PC-9 (cell line): Measurements from ENCODE around the gene SFT2D3. TPM values are rescaled to one million over a fixed set of nuclear protein-coding genes. Genes with fewer than 3 reads are reported as not detected.

Experiments used
- BruUV-seq: library from RNA; stranded (reverse); fragments of 400-500 nt; replicated peaks from 2 replicates; lab custom pipeline; 2021; lab: Mats Ljungman, UMichigan
- CTCF ChIA-PET: fragments of 300-600 bp; sonication (Branson Sonifier 250); formaldehyde crosslinking; loops from one replicate; lab custom pipeline; 2022; ENCODE audit warnings: antibody characterized with exemption; lab: Charles Lee
- POLR2A ChIA-PET: fragments of 300-600 bp; sonication (Branson Sonifier 250); formaldehyde crosslinking; loops from one replicate; lab custom pipeline; 2022; ENCODE audit warnings: antibody characterized with exemption; ENCODE audit not compliant: unreplicated experiment; lab: Charles Lee
- DNase-seq, 2 experiments: peaks; one replicate each; pipeline versions ENCODE4 v3.0.0 to v3.0.0-alpha.2; 2015 to 2022; ENCODE audit warnings: mixed read lengths in 1 of 2
- H2AFZ ChIP-seq: fragments of 200-600 bp; sonication (generic); 2 replicates; pipeline ENCODE4 v1.8.1; 2017; ENCODE audit warnings: antibody characterized with exemption
- H3F3A ChIP-seq: fragments of 200-600 bp; sonication (generic); 2 replicates; pipeline ENCODE4 v1.8.1; 2017; ENCODE audit warnings: antibody characterized with exemption, mild to moderate bottlenecking, low read depth; ENCODE audit not compliant: insufficient read depth
- H3K27ac ChIP-seq: fragments of 200-600 bp; sonication (generic); 2 replicates; pipeline ENCODE4 v1.6.1; 2016; ENCODE audit warnings: mixed run types
- H3K27me3 ChIP-seq: fragments of 200-600 bp; sonication (generic); 2 replicates; pipeline ENCODE4 v1.6.1; 2016; ENCODE audit warnings: low read depth, mixed run types; ENCODE audit not compliant: insufficient read depth
- H3K36me3 ChIP-seq: fragments of 200-600 bp; sonication (generic); 2 replicates; pipeline ENCODE4 v1.6.1; 2016; ENCODE audit warnings: low read depth, mixed run types
- H3K4me1 ChIP-seq: fragments of 200-600 bp; sonication (generic); replicated peaks from 2 replicates; pipeline ENCODE4 v1.6.1; 2016; ENCODE audit warnings: mixed run types; ENCODE audit not compliant: insufficient read depth
- H3K4me2 ChIP-seq: fragments of 200-600 bp; sonication (generic); 2 replicates; pipeline ENCODE4 v1.6.1; 2017; ENCODE audit warnings: mixed run types
- H3K4me3 ChIP-seq: fragments of 200-600 bp; sonication (generic); 2 replicates; pipeline ENCODE4 v1.6.1; 2016; ENCODE audit warnings: mixed run types
- H3K79me2 ChIP-seq: fragments of 200-600 bp; sonication (generic); 2 replicates; pipeline ENCODE4 v1.6.1; 2017; ENCODE audit warnings: low read depth, mixed run types
- H3K9me2 ChIP-seq: fragments of 200-600 bp; sonication (generic); 2 replicates; pipeline ENCODE4 v1.8.1; 2017; ENCODE audit warnings: mild to moderate bottlenecking; ENCODE audit not compliant: insufficient read depth
- H3K9me3 ChIP-seq: fragments of 200-600 bp; sonication (generic); 2 replicates; pipeline ENCODE4 v1.8.1; 2016; ENCODE audit warnings: low read depth; ENCODE audit not compliant: insufficient read depth
- H4K20me1 ChIP-seq: fragments of 200-600 bp; sonication (generic); 2 replicates; pipeline ENCODE4 v1.8.1; 2017; ENCODE audit not compliant: insufficient read depth
- EZH2 ChIP-seq: fragments of 200-600 bp; sonication (generic); IDR thresholded peaks from 2 replicates; pipeline ENCODE4 v1.8.0; 2017; ENCODE audit warnings: antibody characterized with exemption, low read depth
- intact Hi-C: fragments of 100-400 bp; cut with micrococcal nuclease; formaldehyde crosslinking; loops from one replicate; pipeline ENCODE4 v1.10.0; 2022; ENCODE audit not compliant: unreplicated experiment
- total RNA-seq: library from RNA; stranded (reverse); gene quantifications from 2 replicates; pipeline ENCODE4 v1.2.3, GENCODE V29; 2021
- TF ChIP-seq, protein P1 (sequence below): fragments of 200-600 bp; sonication (generic); conservative IDR thresholded peaks from 2 replicates; pipeline ENCODE4 v1.6.1; 2017; ENCODE audit warnings: mixed run types, antibody characterized with exemption, mild to moderate bottlenecking, moderate library complexity

Gene SFT2D3
- total RNA-seq, 1 experiment from 2014 or later, result 7.3 TPM

GRCh38 chr2:127705391-127706065 is 4.2 kb downstream of the SFT2D3 start:
- H3K4me2 ChIP-seq, result no peak overlapping the region
- peaks cover 19% of the 10 kb centered on the region; the same call in 1 of the 2 replicates for H4K20me1 ChIP-seq
- DNase-seq, result no peak
- H3F3A ChIP-seq, result peaks cover 38% of the 10 kb centered on the region
- H3K27ac ChIP-seq, result no peak overlapping the region
- TF ChIP-seq EZH2, result no peak
- TF ChIP-seq, protein P1, sequence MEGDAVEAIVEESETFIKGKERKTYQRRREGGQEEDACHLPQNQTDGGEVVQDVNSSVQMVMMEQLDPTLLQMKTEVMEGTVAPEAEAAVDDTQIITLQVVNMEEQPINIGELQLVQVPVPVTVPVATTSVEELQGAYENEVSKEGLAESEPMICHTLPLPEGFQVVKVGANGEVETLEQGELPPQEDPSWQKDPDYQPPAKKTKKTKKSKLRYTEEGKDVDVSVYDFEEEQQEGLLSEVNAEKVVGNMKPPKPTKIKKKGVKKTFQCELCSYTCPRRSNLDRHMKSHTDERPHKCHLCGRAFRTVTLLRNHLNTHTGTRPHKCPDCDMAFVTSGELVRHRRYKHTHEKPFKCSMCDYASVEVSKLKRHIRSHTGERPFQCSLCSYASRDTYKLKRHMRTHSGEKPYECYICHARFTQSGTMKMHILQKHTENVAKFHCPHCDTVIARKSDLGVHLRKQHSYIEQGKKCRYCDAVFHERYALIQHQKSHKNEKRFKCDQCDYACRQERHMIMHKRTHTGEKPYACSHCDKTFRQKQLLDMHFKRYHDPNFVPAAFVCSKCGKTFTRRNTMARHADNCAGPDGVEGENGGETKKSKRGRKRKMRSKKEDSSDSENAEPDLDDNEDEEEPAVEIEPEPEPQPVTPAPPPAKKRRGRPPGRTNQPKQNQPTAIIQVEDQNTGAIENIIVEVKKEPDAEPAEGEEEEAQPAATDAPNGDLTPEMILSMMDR, result no peak
- H3K9me2 ChIP-seq, result no peaks in the 10 kb centered on the region
- no peaks in the 10 kb centered on the region for H3K27me3 ChIP-seq
- peaks cover 28% of the 10 kb centered on the region for H3K79me2 ChIP-seq
- H3K9me3 ChIP-seq, result no peaks in the 10 kb centered on the region
- no TSS peak for BruUV-seq
- no peak overlapping the region for H3K4me3 ChIP-seq
- ChIA-PET CTCF (no interaction called here), POLR2A (no interaction called here)
- no peak overlapping the region for H2AFZ ChIP-seq
- H3K4me1 ChIP-seq, result peaks cover 20% of the 10 kb centered on the region
- intact Hi-C loops, result no loop called here
- H3K36me3 ChIP-seq, result peaks cover 23% of the 10 kb centered on the region

DNA sequence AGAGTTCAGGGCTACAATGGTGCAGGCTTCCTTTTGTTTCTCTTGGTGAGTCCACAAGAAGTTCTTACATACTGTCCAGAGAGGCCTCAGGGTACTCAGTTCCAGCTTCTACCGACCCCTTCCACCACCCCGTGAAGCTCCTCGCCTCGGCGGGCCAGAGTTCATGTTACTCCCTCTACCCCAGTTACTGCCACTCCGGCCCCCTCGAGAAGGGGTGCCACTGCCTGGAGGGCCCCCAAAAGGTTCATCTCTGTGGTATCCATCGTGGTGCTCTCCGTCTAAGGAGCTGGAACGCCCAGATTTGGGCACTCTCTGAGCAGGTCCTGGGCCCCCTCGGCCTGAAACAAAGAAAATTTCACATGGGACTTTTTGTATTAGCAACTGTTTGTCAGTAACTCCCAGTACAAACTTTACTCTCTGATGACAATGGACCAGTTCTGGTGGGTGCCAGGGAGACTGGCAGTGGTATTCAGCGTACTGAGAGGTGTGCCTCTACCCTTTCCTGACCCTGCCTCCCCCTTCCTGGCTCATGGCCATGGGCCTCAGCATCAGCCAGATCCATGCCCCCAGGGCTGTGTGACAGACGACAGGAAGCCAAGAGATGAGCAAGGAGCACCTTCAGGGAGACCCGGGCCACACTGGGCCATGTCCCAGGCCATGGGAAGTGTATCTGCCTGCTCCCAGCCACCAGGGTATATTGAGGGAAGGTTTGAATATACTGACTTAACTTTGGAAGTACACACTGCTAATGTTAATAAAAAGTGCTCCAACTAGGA is 5.1 kb downstream of the SFT2D3 start:
- Histone ChIP-seq H3K9me2 (no peaks in the 10 kb centered on the region), H3K4me2 (no peak overlapping the region), H3F3A (peaks cover 32% of the 10 kb centered on the region), H3K27me3 (no peaks in the 10 kb centered on the region), H3K9me3 (no peaks in the 10 kb centered on the region), H2AFZ (no peak overlapping the region), H4K20me1 (peaks cover 23% of the 10 kb centered on the region; the same call in 1 of the 2 replicates), H3K4me3 (no peak overlapping the region), H3K36me3 (peaks cover 23% of the 10 kb centered on the region), H3K4me1 (peaks cover 15% of the 10 kb centered on the region), H3K79me2 (peaks cover 28% of the 10 kb centered on the region), H3K27ac (no peak overlapping the region)
- POLR2A ChIA-PET, result no interaction called here
- BruUV-seq, result no TSS peak
- CTCF ChIA-PET, result no interaction called here
- TF ChIP-seq, protein P1, result no peak
- TF ChIP-seq EZH2, result no peak
- no peak for DNase-seq
- intact Hi-C loops, result no loop called here

GRCh38 chr2:127707890-127708648 is 6.8 kb downstream of the SFT2D3 start:
- no peak for TF ChIP-seq EZH2
- TF ChIP-seq, protein P1, result no peak
- no peaks in the 10 kb centered on the region for H3K9me3 ChIP-seq
- peaks cover 18% of the 10 kb centered on the region; the same call in 1 of the 2 replicates for H4K20me1 ChIP-seq
- no peak overlapping the region for H2AFZ ChIP-seq
- peaks cover 5% of the 10 kb centered on the region for H3K4me1 ChIP-seq
- peaks cover 18% of the 10 kb centered on the region for H3K79me2 ChIP-seq
- H3K4me3 ChIP-seq, result no peak overlapping the region
- DNase-seq, result no peak
- H3F3A ChIP-seq, result peaks cover 23% of the 10 kb centered on the region
- peaks cover 20% of the 10 kb centered on the region; the same call in 1 of the 2 replicates for H3K36me3 ChIP-seq
- ChIA-PET POLR2A (interaction anchor here (0.6 kb wide), 1 partner anchor 33 kb away, joined by 4 read pairs; the partner anchor contains the start of gene LIMS2), CTCF (no interaction called here)
- BruUV-seq, result no TSS peak
- H3K27me3 ChIP-seq, result no peaks in the 10 kb centered on the region
- H3K4me2 ChIP-seq, result no peak overlapping the region
- H3K27ac ChIP-seq, result no peak overlapping the region
- no peaks in the 10 kb centered on the region for H3K9me2 ChIP-seq
- intact Hi-C loops, result no loop called here
